Left lung (tissue), 10 donors: Measurements from ENCODE around the gene FGF9. TPM values are rescaled to one million over a fixed set of nuclear protein-coding genes. Genes with fewer than 3 reads are reported as not detected.

Source experiments
- ATAC-seq: fragments of 200-7000 bp; cut with Tn5 transposase; one replicate; pipeline ENCODE4 v1.9.1; 2020; ENCODE audit warnings: moderate library complexity
- DNase-seq, 4 donors: peaks; one replicate each; pipeline ENCODE4 v3.0.0-alpha.2; 2013 to 2020
- H3K27ac ChIP-seq, 2 donors: fragments of 200-600 bp; sonication (generic) in 1 of 2; one replicate each; pipeline versions ENCODE4 v1.5.0 to v1.8.0; 2020 to 2021
- H3K27me3 ChIP-seq, 2 donors: fragments of 200-600 bp; sonication (generic) in 1 of 2; one replicate each; pipeline versions ENCODE4 v1.5.0 to v1.8.0; 2020 to 2021
- H3K36me3 ChIP-seq, 2 donors: fragments of 200-600 bp; sonication (generic) in 1 of 2; one replicate each; pipeline versions ENCODE4 v1.5.0 to v1.8.0; 2020 to 2021
- H3K4me1 ChIP-seq, 2 donors: fragments of 200-600 bp; one replicate each; pipeline ENCODE4 v1.8.0; 2021
- H3K4me3 ChIP-seq, 2 donors: fragments of 200-600 bp; sonication (generic) in 1 of 2; one replicate each; pipeline versions ENCODE4 v1.5.0 to v1.8.0; 2020 to 2021; ENCODE audit warnings: mild to moderate bottlenecking in 1 of 2
- H3K9me3 ChIP-seq, 2 donors: fragments of 200-600 bp; sonication (generic) in 1 of 2; one replicate each; pipeline versions ENCODE4 v1.5.0 to v1.8.0; 2020 to 2021
- CTCF ChIP-seq, 2 donors: fragments of 200-600 bp; sonication (generic) in 1 of 2; IDR thresholded peaks; one replicate each; pipeline versions ENCODE4 v1.5.0 to v1.8.0; 2021; ENCODE audit warnings: antibody characterized with exemption in 2 of 2
- intact Hi-C, 2 donors: fragments of 100-400 bp; cut with DNase I; formaldehyde crosslinking; loops; one replicate each; pipeline versions ENCODE4 v1.11.2 to v1.14.2; 2022
- polyA plus RNA-seq, 6 donors: library from polyadenylated mRNA; unstranded; fragments of 120-200 nt; gene quantifications; one replicate each; pipeline ENCODE4 v1.2.1, GENCODE V29; 2013; ENCODE audit not compliant: insufficient read length in 6 of 6
- total RNA-seq, 2 donors: library from RNA; stranded (reverse); fragmentation: NEBNext Ultra II Directional; extraction: Animal tissue kit (Norgen Biotek cat#: 25700); gene quantifications; one replicate each; pipeline ENCODE4 v1.2.1, GENCODE V29; 2021
- donor health status: DM: no; HTN: yes; CAD: no.
- donor health status: DM: no; HTN: no; CAD: no.

The FGF9 gene
- total and polyA plus RNA-seq, 8 donors: 1.6 to 35.3 (median 20.0) TPM

GRCh38 chr13:21748166-21748565 is 77.3 kb downstream of the FGF9 start:
- Histone ChIP-seq H3K27me3 (no peaks in the 10 kb centered on the region), H3K4me3 (no peak overlapping the region), H3K27ac (no peak overlapping the region), H3K9me3 (peaks cover 0 to 3% of the 10 kb centered on the region in 2 donors), H3K4me1 (no peaks in the 10 kb centered on the region), H3K36me3 (no peaks in the 10 kb centered on the region)
- no peak for TF ChIP-seq CTCF (IDR thresholded peaks at IDR 0.05)
- no peak for DNase-seq
- ATAC-seq: no peak
- intact Hi-C loops: no loop called here

- no peak overlapping the region for H3K27ac ChIP-seq
- intact Hi-C loops: no loop called here
- H3K4me3 ChIP-seq: no peak overlapping the region
- H3K9me3 ChIP-seq: peaks cover 0 to 3% of the 10 kb centered on the region in 2 donors
- no peaks in the 10 kb centered on the region for H3K36me3 ChIP-seq
- H3K27me3 ChIP-seq: no peaks in the 10 kb centered on the region
- ATAC-seq (peak; percentile 17), DNase-seq (no peak)
- TF ChIP-seq CTCF (IDR thresholded peaks at IDR 0.05): no peak
- H3K4me1 ChIP-seq: no peaks in the 10 kb centered on the region
Observed at GRCh38 chr13:21749410-21749809, 78.5 kb downstream of the FGF9 start.

GRCh38 chr13:21752501-21752900 is 81.6 kb downstream of the FGF9 start:
- Histone ChIP-seq H3K4me1 (no peaks in the 10 kb centered on the region), H3K36me3 (no peaks in the 10 kb centered on the region), H3K27me3 (no peaks in the 10 kb centered on the region), H3K27ac (no peak overlapping the region), H3K4me3 (no peak overlapping the region), H3K9me3 (peaks cover 0 to 3% of the 10 kb centered on the region in 2 donors)
- ATAC-seq (no peak), DNase-seq (no peak)
- intact Hi-C loops: no loop called here
- TF ChIP-seq CTCF (IDR thresholded peaks at IDR 0.05): no peak

- Histone ChIP-seq H3K27ac (no peak overlapping the region), H3K4me1 (no peaks in the 10 kb centered on the region), H3K9me3 (peaks cover 0 to 3% of the 10 kb centered on the region in 2 donors), H3K4me3 (no peak overlapping the region), H3K36me3 (no peaks in the 10 kb centered on the region), H3K27me3 (no peaks in the 10 kb centered on the region)
- DNase-seq: no peak
- intact Hi-C loops: no loop called here
- ATAC-seq: no peak
- no peak for TF ChIP-seq CTCF (IDR thresholded peaks at IDR 0.05)
Observed at GRCh38 chr13:21753117-21753729, 82.3 kb downstream of the FGF9 start.

Other genes with a start within 250 kb of the FGF9 start
- 100 to 1,000 TPM; 113 to 114 TPM for gene ZDHHC20, start 211.8 kb upstream of the FGF9 start, total RNA-seq
- 100 to 1,000 TPM in 5 of 6 donors, 10 to 100 TPM in 1; 93.2 to 123 (median 112) TPM for gene ZDHHC20, start 211.8 kb upstream of the FGF9 start, polyA plus RNA-seq
- 10 to 100 TPM; 32.4 to 35.2 TPM for gene MICU2, start 66.9 kb upstream of the FGF9 start, total RNA-seq
- 10 to 100 TPM; 68.6 to 96.7 (median 81.5) TPM for gene MICU2, start 66.9 kb upstream of the FGF9 start, polyA plus RNA-seq